Measurements from ENCODE around the gene TXLNA. TPM values are rescaled to one million over a fixed set of nuclear protein-coding genes. Genes with fewer than 3 reads are reported as not detected.

The TXLNA gene
- total RNA-seq, 1 donor from 2014 or later, result 54.0 TPM

- no peak for FAIRE-seq
- no peak for TF ChIP-seq CTCF (IDR thresholded peaks at IDR 0.05; ENCODE audit: insufficient read depth, low read length, severe bottlenecking)
- peaks cover 30% of the 10 kb centered on the region for H3K36me3 ChIP-seq (ENCODE audit: control insufficient read depth, insufficient read depth, low read length)
- H3K27me3 ChIP-seq (ENCODE audit: control insufficient read depth, insufficient read depth, low read length), result no peaks in the 10 kb centered on the region
- H3K4me3 ChIP-seq (ENCODE audit: low read depth, low read length), result no peak overlapping the region
- no peak for DNase-seq (ENCODE audit: low read depth)
Measured at GRCh38 chr1:32228771-32229170, 49.3 kb downstream of the TXLNA start.

GRCh38 chr1:32231843-32232432, 52.5 kb downstream of the TXLNA start:
- TF ChIP-seq CTCF (IDR thresholded peaks at IDR 0.05; ENCODE audit: insufficient read depth, low read length, severe bottlenecking), result no peak
- DNase-seq (ENCODE audit: low read depth), result no peak
- no peaks in the 10 kb centered on the region for H3K27me3 ChIP-seq (ENCODE audit: control insufficient read depth, insufficient read depth, low read length)
- FAIRE-seq, result no peak
- peaks cover 17% of the 10 kb centered on the region for H3K36me3 ChIP-seq (ENCODE audit: control insufficient read depth, insufficient read depth, low read length)
- no peak overlapping the region for H3K4me3 ChIP-seq (ENCODE audit: low read depth, low read length)

- no peak for FAIRE-seq
- Histone ChIP-seq H3K27me3 (ENCODE audit: control insufficient read depth, insufficient read depth, low read length) (no peaks in the 10 kb centered on the region), H3K4me3 (ENCODE audit: low read depth, low read length) (no peak overlapping the region), H3K36me3 (ENCODE audit: control insufficient read depth, insufficient read depth, low read length) (peaks cover 16% of the 10 kb centered on the region)
- peak; percentile 55 for DNase-seq (ENCODE audit: low read depth)
- no peak for TF ChIP-seq CTCF (IDR thresholded peaks at IDR 0.05; ENCODE audit: insufficient read depth, low read length, severe bottlenecking)
Measured at GRCh38 chr1:32232558-32233304, 53.3 kb downstream of the TXLNA start.

- DNase-seq (ENCODE audit: low read depth) (no peak), FAIRE-seq (peak; percentile 77)
- Histone ChIP-seq H3K36me3 (ENCODE audit: control insufficient read depth, insufficient read depth, low read length) (peaks cover 5% of the 10 kb centered on the region), H3K4me3 (ENCODE audit: low read depth, low read length) (no peak overlapping the region), H3K27me3 (ENCODE audit: control insufficient read depth, insufficient read depth, low read length) (no peaks in the 10 kb centered on the region)
- no peak for TF ChIP-seq CTCF (IDR thresholded peaks at IDR 0.05; ENCODE audit: insufficient read depth, low read length, severe bottlenecking)
Measured at GRCh38 chr1:32234792-32235191, 55.3 kb downstream of the TXLNA start.

- no peaks in the 10 kb centered on the region for H3K27me3 ChIP-seq (ENCODE audit: control insufficient read depth, insufficient read depth, low read length)
Measured at GRCh38 chr1:32239337-32239736, 59.9 kb downstream of the TXLNA start.

More at GRCh38 chr1:32239337-32239736, 59.9 kb downstream of the TXLNA start:
- no peak for TF ChIP-seq CTCF (IDR thresholded peaks at IDR 0.05; ENCODE audit: insufficient read depth, low read length, severe bottlenecking)
- Histone ChIP-seq H3K4me3 (ENCODE audit: low read depth, low read length) (no peak overlapping the region), H3K36me3 (ENCODE audit: control insufficient read depth, insufficient read depth, low read length) (no peaks in the 10 kb centered on the region)
- DNase-seq (ENCODE audit: low read depth) (no peak), FAIRE-seq (no peak)
